GM21390 (cell line): ENCODE data around the gene TNFAIP3.

Experiments
- ATAC-seq: cut with Tn5 transposase; IDR thresholded peaks from one replicate; pipeline ENCODE4 v1.9.1; 2021; ENCODE audit not compliant: unreplicated experiment

The TNFAIP3 gene

DNA sequence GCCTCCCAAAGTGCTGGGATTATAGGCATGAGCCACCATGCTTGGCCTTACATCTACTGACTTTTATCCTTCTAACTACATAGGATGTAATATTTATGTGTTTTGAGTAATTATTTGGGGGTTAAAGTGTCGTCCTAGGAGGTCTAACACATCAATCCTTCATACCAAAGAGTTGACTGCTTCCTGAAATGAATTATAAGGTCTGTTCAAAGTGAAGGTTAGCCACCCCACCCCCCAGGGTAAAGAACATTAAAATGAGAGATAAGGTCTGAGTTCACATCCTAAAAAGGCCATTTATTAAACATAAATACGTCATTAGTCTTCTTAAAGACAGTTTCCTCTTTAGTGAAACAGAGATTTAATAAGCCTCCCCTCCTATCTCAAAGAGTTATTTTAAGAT lies 33.8 kb downstream of the TNFAIP3 start:
- ATAC-seq: no peak

DNA sequence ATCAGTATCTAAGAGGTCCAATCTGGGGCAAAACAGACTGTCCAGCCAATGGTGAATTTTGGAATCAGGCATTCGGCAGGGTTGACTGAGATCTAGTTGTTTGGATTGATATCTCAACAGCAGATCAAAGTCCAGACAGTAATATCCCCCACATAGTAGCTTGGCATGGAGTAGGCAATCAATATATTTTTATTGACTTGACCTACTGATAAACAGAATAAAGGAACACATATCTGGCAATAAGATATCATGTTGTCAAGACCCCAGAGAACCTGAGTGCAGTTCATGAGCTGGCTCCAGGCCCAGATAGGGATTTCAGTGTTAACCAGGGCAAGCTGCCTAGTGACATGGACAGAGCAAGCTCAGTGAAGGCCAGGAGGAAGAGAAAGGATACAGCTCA lies 34.4 kb downstream of the TNFAIP3 start:
- no peak for ATAC-seq

GRCh38 chr6:137902699-137903098 lies 35.6 kb downstream of the TNFAIP3 start:
- ATAC-seq: no peak

- ATAC-seq: no peak
Observed at GRCh38 chr6:137903274-137903932, 36.3 kb downstream of the TNFAIP3 start.

- peak; percentile 71 for ATAC-seq
Observed at GRCh38 chr6:137903933-137904821, 37.1 kb downstream of the TNFAIP3 start.

- ATAC-seq: peak; percentile 41
Observed at GRCh38 chr6:137904822-137905617, 38.0 kb downstream of the TNFAIP3 start.

- no peak for ATAC-seq
Observed at GRCh38 chr6:137906020-137906472, 39.0 kb downstream of the TNFAIP3 start.

DNA sequence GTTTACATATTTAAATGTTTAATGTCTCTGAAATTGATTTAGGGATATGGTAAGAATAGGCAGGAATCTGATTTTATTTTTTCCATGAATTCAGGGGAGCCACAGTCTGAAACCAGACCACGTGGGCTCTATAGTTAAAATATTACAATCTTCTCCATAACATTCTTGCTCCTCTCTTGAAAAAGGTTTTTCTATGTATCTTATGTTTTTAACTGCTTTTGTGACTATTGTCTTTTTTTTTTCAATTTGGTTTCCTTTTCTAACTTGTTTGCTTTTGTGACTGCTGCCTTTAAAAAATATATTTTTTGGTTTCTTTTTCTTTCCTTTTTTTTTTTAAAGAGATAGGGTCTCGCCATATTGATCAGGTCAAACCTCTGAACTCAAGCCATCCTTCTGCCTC lies 40.1 kb downstream of the TNFAIP3 start:
- no peak for ATAC-seq

GRCh38 chr6:137909533-137909932 lies 42.5 kb downstream of the TNFAIP3 start:
- ATAC-seq: no peak

GRCh38 chr6:137910424-137910834 lies 43.4 kb downstream of the TNFAIP3 start:
- no peak for ATAC-seq

GRCh38 chr6:137910843-137911456 lies 43.9 kb downstream of the TNFAIP3 start:
- no peak for ATAC-seq

GRCh38 chr6:137911675-137912191 lies 44.7 kb downstream of the TNFAIP3 start:
- ATAC-seq: peak; percentile 42

- no peak for ATAC-seq
Observed at GRCh38 chr6:137912813-137913212, 45.8 kb downstream of the TNFAIP3 start.

- ATAC-seq: no peak
Observed at GRCh38 chr6:137913434-137913833, 46.4 kb downstream of the TNFAIP3 start.

GRCh38 chr6:137913996-137914529 lies 47.0 kb downstream of the TNFAIP3 start:
- no peak for ATAC-seq

DNA sequence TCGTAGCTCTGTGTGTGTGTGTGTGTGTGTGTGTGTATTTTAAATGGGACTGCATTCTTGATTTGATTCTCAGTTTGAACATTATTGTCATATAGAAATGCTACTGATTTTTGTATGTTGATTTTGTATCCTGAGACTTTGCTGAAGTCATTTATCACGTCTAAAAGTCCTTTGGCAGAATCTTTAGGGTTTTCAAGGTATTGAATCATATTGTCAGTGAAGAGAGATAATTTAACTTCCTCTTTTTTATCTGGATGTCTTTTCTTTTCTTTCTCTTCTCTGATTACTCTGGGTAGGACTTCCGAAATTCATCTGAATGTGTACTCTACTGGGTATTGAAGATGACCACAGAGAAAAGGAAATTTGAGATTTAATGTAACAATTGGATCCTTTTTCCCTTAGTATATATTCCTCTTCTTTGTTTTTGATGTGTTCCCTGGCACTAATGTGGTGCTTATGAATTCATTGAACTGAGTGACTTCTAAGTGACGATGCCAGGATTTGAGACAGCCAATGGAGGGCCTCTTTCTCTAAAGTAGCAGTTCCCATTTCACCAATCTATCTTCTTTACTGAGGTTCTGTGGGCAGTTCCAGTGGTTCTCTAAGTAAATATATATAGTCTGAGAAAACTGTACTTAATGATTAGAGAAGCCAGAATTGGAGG lies 47.6 kb downstream of the TNFAIP3 start:
- ATAC-seq: no peak

DNA sequence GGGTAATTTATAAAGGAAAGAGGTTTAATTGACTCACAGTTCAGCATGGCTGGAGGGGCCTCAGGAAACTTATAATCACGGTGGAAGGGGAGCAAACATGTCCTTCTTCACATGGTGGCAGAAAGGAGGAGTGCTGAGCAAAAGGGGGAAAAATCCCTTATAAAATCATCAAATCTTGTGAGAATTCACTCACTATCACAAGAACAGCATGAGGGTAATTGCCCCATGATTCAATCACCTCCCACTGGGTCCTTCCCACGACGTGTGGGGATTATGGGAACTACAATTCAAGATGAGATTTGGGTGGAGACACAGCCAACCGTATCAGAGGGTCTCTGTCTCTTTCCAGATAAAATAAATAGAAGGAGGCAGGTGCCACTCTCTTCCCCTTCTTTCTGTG lies 48.7 kb downstream of the TNFAIP3 start:
- no peak for ATAC-seq

- ATAC-seq: no peak
Observed at GRCh38 chr6:137917551-137918325, 50.7 kb downstream of the TNFAIP3 start.

GRCh38 chr6:137919502-137919823 lies 52.4 kb downstream of the TNFAIP3 start:
- ATAC-seq: no peak
